GM19397 (cell line): ENCODE results near the gene ITK.

ENCODE experiments used
- ATAC-seq: cut with Tn5 transposase; IDR thresholded peaks from one replicate; pipeline ENCODE4 v1.9.1; 2021; ENCODE audit warnings: mild to moderate bottlenecking, moderate library complexity; ENCODE audit not compliant: unreplicated experiment

The ITK gene

DNA sequence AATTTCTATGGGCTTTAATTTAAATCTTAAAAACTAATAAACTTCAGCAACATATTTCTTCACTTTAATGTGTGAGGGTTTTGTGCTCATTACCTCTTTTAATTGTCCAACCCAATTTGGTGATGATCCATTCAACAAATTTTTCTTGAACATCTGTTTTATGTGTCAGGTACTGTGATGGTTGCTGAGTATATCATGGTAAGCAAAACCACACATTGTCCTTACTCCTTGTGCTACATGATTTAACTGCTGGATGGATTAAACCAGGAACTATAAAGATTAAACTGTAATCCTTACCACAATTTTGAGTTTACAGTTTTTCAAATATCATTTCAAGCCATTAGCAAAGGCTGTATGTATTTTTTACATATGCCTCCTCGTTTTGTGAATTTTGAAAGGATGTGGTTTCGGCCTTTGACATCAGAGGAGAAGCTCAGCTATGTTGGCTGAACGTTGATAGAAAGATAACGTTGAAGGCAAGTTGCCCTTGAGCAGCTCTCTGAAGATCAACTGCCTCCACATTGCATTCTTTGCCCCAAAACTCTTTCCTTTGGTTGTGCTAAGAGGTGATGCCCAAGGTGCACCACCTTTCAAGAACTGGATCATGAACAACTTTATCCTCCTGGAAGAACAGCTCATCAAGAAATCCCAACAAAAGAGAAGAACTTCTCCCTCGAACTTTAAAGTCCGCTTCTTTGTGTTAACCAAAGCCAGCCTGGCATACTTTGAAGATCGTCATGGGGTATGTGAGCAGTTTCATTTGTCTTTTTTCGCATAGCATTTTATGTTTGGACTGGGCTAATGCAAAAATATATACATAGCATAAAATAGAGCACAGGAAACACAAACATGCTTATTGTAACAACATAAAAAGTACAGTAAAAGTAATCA, at the start of gene ITK:
ITK (plus strand) TSS at position 467 of the 891 bp plus-strand sequence; CDS start at position 605, 138 bp downstream.
- ATAC-seq, result no peak

DNA sequence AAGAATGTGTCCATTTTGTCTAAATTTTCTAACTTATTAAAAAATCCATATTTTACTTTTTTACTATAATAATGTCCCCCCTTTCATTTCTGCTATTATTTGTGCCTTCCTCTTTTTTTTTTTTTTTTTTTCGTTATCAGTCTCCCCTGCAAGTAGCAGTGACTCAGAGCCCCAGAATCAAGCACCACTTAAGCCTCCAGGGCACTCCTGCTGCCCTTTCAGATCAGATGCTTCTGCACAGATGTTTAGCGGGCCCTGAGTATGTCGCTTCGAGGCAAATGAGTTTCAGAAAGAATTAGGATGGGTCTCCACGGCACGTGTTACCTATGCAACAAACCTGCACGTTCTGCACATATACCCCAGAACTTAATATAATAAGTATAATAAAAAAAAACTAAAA, 49.7 kb upstream of the ITK start:
- no peak for ATAC-seq

DNA sequence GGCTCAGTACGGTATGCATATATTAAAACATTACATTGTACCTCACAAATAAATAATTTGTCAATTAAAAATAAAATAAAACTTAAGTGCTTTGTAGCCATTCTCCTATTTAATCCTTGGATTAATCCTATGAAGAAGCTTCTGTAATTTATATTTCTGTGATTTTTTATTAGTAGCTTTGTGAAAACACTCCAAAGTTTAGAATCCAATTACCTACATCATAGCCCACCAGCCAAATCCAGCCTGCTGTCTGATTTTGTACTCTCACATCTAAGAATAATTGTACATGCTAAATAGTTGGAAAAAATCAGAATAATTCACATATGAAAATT, 48.4 kb upstream of the ITK start:
- ATAC-seq, result no peak

DNA sequence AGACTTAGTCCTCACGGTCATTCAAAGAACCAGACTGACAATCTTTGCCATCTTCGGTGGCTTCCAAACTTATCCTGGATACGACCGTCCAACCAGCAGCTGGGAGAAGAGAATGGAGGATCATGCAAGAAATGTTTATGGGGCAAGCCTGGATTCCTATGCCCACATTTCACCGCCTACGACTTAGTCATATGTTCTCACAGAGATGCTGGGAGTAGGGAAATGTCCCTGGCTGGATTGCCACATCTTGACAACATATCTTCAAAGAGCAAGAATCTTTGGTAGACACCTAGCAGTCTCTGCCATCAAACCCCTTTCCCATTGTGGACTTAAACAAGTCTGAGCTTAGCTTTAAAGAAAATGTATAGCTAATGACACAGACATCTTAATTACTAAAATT, 42.9 kb upstream of the ITK start:
- no peak for ATAC-seq

DNA sequence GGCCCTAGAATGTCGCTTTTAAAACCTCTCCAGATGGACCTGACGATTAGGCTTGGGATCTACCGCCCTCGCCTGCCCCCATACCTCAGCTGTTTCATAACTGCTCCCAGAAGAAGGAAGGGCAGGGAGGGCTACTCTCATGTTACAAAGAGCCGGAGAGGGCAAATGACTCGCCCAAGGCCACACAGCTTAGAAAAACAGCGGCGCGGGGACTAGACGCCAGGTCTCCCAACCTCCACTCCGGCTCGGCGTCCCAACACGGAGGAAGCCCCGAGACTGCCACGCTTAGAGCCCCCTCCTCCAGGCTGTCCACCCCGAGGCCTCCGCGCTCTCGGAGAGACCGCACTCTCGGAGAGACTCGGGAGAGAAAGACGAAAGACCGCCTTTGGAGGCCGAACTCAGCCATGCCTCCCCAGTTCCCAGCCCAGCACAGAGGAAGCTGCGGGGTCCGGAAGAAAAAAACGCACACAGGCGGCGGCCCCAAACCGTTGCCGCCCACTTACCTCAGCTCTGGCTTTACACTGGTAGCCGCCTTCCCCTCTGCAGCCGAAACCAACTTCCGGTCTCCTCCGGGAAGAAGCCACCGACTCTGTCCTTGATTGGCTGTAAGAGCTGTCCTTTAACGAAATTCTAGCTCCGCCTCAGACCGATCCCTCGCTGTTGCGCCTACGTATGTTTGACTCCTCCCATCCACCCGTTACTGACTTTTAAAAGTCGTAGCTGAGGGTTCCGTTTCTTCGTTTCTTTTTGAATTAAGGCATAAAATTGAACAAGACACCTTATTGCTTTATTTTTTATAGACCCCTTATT, 38.1 kb upstream of the ITK start, which contains the start of gene MED7:
MED7 (minus strand) TSS at position 549 of the 810 bp plus-strand sequence. CDS start 3,434 bp downstream, outside the sequence.
- ATAC-seq, result peak; percentile 100

DNA sequence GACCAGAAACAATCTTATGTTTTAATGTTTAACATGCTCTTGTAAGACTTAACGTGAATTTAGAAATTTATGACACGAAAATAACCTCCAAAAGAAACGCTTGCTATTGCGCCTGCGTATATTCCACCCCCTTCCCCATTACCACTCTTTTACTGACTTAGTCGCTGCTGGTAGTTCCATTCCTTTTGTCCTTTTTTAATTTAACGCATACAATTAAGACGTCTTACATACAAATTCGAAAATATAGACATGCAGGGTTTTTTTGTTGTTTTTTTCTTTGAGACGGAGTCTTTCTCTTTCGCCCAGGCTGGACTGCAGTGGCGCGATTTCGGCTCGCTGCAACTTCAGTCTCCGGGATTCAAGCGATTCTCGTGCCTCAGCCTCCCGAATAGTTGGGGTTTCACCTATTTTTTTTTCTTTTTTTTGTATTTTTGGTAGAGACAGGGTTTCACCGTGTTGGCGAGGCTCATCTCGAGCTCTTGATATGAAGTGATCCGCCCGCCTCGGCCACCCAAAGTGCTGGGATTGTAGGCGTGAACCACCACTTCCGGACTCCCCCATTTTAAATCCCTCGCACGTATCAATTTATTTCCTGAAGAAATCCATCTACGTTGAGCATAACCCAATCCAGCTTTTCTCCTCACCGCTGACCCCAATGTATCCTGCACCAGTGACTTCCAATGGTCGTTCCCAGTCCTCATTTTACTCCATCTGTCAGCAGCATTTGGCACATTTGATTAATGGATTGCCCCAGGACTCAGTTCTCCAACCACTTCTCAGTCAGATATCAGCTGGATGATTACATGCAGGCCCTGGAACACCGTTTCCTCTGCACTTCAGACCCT, 37.3 kb upstream of the ITK start:
- peak; percentile 38 for ATAC-seq

DNA sequence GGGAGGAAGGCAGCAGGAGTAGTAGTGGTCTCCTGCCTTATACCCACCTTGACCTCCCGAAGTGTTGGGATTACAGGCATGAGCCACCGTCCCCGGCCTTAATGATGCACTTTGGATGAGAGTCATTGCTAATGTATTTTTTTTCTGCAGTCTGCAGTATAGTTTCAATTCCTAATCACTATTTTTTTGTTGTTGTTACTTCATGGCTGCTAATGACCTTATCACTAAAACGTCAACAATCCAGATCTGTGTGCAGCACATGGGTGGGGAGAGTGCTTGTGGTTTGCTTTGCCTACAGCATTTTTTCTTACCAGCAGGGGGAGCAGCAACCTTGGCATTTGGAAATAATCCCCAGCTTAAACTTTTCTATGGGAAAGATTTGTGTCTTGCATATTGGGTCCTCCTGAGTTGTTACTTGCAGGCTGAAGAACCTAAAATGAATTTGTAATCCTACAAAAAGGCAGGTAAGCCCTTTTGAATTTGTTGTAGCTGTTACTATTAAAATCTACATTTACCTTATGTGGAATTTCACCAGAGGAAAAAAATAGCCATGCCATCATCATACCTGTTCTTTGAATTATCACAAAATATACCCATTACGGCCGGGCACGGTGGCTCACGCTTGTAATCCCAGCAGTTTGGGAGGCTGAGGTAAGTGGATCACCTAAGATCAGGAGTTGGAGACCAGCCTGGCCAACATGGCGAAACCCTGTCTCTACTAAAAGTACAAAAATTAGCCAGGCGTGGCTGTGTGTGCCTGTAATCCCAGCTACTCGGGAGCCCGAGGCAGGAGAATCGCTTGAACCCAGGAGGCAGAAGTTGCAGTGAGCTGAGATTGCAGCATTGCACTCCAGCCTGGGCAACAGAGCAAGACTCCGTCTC, 31.7 kb upstream of the ITK start:
- ATAC-seq, result no peak

DNA sequence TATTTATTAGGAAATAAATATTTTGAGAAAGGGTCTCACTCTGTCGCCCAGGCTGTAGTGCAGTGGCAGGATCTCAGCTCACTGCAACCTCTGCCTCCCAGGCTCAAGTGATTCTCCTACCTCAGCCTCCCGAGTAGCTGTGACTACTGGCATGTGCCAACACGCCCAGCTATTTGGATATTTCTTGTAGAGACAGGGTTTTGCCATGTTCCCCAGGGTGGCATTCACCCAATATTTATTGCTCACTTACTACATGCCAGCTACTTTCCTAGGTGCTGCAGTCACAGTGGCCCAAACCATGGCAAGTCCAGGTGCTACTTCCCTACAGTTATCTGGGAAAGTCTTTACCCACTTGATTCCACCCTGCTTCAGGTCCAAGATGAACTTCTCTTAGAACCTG, 29.6 kb upstream of the ITK start:
- no peak for ATAC-seq

DNA sequence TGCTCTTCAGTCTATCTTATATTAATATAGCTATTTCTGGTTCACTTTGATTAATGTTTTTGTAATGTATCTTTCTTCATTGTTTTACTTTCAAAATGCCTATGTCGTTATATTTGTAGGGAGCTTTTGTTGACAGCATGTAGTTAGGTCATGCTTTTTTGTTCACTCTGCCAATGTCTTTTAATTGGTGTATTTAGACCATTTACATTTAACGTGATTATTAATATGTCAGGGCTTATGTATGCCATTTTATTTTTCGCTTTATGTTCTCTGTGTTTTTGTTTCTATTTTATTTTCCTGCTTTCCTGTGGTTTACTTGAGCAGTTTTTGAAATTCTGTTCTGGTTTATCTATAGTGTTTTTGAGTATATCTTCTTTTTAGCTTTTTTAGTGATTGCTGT, 25.3 kb upstream of the ITK start:
- no peak for ATAC-seq

DNA sequence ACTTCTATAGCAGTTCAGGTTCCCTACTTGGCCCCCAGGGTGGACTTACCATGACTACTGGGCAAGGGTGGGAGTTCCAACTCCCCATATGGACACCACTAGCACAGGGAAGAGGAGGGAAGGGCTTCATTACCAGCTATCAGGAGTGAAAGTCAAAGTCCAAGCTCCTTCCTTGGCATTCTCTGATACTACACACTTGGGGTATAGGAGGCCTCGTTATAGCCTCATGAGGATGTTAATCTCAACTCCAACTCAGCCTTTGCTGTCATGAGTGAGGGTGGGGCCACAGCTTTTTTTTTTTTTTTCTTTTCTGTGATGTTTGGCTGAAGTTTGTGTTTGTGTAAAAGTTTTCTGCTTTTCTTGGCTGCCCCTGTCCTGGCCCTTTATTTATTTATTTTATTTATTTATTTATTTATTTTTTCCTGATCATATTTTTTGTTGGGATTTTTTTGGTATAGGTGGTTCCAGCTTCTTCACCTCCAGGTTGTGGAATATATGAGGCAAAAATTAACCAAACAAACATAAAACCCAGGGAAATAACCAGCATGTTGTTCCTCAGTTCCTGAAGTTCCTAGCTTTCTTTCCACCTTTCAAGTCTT, 23.2 kb upstream of the ITK start:
- no peak for ATAC-seq

DNA sequence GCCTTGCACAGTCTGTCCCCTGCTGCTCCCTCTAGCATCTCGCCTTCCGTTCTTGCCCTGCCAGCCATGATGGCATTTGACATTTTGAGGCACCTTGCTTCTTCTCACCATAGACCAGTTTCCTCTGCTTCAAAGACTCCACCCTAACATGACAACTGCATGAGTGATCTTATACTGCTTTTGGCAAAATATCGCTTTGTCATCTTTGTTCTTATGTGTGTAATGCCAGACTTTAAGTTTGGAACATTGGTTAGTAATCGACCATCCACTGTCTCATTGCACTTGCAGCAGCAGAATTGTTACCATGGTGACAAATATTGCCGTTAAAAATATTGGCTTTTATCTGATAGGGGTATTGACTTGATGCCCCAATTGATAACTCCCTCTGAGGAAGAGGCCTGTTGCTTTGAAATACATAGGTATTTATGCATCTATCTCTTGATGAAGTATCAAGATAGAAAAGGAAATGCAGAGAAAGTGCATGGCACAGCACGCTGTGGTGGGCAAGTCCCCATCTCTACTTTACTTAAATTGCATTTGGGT, 21.4 kb upstream of the ITK start:
- no peak for ATAC-seq

DNA sequence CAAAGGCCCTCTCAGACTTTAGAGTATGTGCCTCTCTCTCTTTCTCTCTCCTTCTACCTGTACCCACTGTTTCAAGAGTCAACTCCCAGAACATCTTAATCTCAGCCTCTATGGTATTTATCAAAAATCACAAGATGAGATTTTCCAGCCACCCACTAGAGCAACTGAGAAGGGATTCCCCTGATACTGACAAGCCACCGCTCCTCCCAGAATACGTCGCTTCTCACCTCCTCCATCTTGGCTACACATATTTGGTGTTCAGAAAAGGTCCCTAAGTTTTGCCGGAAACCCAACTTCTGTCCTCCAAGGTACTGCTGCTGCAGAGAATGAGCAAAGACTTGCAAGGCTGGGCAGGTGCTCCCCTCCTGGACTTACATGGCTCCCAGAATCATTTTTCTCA, 20.6 kb upstream of the ITK start:
- no peak for ATAC-seq

DNA sequence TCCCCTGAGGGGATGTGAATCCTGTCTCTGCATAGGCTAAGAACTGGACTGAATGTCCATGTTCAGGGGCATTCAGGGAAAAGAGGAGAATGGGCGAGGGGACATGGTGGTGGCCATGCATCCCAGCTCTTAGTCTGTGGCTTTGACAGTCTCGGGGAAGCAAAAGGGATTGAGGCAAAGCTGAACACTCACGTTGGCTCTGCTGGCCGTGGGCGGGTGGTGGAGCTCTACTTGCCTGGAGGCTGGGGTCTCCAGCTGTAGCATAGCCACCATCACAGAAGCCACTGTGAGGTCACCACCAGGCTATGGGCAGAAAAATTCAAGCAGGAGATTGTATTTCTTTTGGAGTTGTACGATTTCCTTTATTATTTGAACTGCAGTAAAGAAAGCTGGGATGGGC, 18.6 kb upstream of the ITK start:
- ATAC-seq, result no peak

DNA sequence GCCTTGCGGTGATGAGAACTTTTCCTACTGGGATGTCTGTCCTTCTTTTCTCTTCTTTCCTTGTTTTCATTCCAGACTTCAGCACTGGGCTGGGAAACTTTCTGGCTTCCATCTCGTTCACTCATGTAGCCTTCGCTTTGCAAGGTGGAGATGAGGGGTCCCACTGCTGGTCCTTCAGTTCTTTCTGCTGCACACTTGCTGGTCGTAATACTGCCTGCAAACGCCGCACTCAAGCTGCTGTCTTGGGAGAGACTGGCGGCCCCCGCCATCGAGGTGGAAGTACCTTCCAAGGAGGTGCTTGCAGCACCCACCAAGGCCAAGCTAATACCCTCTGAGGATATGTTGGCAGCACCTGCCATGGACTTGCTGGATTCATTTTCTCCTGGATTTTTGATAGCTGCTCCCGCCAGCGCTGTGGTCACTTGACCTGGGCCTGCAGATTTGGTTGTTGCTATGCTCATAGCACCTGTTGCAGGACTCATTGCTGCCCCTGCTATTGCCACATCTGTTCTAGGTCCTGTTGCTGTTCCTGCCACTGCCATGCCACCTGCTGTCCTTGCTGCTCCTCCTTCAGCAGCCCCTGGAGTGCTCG, 17.6 kb upstream of the ITK start:
- no peak for ATAC-seq

DNA sequence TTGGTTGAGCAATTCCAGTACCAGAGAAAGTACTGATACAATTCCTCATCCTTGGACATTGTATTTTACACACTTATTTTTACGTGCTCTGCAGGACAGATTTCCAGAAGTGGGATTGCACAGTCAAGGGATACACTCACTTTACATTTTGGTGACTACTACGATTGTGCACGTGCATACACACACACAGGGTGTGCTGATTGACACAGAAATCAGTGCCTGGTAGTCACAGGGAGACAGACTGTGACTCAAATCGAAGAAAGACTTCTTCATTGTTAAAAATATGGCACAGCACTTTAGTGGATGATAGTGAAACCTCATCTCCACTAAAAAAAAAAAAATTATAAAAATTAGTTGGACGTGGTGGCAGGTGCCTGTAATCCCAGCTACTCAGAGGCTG, 16.1 kb upstream of the ITK start:
- no peak for ATAC-seq

DNA sequence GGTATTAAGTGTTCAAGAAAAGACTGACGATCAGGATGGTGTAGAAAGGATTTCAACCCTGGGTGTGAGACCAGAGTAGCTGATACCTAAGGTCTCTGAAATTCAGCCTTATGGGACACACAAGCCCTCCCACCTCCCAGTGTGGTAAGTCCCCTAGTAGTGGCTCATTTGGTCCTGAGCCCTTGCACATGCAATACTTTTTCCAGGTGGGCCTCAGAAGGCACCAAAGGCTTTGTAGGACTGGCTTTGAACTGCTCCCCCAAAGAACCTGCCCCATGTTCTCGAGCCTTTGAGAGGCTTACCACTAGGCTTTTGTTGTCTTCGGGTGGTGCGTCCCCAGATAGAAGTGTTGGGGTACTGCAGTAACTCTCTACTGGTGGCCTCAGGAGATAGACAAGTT, 15.4 kb upstream of the ITK start:
- no peak for ATAC-seq

DNA sequence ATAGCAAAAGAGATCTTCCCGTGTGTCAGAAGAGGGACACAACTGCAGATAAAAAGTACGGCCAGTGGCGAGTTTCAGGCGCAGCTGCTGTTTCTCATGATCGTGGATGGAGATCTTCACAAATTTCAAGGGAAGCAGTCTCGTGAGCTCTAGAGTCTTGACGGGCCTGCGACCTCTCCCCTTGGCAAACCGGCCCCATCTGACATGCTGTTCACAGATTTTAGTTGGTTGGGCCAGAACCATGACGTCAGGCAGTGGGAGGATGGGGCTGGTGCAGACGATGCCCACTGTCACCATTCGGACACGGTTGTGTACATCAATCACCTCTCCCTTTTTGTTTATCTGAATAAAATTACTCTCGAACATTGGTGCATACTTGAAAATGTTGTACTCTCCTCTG, 15.0 kb upstream of the ITK start:
- ATAC-seq, result no peak

DNA sequence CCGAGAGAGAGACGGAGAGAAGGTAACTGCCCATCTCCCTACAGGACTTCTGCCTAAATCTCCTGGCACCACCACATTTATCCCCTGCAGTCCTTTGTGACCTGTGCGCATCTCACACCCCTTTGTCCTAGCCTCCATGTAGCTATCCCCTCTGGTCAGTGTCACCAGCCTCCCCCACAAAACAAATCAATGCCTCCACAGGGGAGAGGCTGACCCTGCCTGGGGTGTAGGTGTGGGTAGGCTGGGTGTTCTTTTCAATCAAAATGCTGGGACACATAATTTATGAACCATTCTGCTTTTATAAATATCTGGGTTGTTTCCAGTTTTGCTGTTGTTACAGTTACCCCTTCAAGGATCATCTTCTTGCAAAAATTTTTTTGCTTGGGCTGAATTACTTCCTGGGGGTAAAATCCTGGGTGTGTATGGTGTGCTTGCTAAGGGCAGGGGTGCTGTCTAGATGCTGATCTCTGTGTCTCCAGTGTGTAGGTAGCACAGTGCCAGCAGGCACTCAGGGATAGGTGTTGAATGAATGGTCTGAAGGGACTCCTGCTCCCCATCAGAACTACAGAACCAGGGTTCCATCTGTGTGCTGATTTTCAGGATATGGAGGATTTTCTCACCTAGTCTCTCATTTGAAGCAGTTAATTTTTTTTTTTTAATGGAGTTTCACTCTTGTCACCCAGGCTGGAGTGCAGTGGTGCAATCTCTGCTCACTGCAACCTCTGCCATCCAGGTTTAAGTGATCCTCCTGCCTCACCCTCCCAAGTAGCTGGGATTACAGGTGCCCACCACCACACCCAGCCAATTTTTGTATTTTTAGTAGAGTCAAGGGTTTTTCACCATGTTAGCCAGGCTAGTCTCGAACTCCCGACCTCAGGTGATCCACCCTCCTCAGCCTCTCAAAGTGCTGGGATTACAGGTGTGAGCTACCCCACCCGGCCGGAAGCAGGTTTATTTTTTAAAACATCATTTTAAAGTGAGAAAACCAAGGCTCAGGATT, 14.1 kb upstream of the ITK start, which contains the start of gene GARIN3:
GARIN3 (minus strand) TSS at position 51 of the 1,000 bp plus-strand sequence. CDS start 96 bp downstream, outside the sequence.
- no peak for ATAC-seq
